Esophagus squamous epithelium (tissue), 4 donors: ENCODE measurements around the gene SGK1.

Source experiments
- POLR2A ChIP-seq, 4 donors: fragments of 450-650 bp; IDR thresholded peaks; one replicate each; pipeline ENCODE4 v1.6.1; 2017; ENCODE audit warnings: antibody characterized with exemption in 4 of 4, mild to moderate bottlenecking in 4 of 4, moderate library complexity in 3 of 4
- TF ChIP-seq, protein P1 (sequence below), 6 experiments: fragments of 450-650 bp in 4 of 6; fragments of 200-600 bp in 2 of 6; sonication (generic) in 2 of 6; IDR thresholded peaks; one replicate each; pipeline ENCODE4 v1.5.1; 2016 to 2019; ENCODE audit warnings: antibody characterized with exemption in 6 of 6, mild to moderate bottlenecking in 4 of 6, moderate library complexity in 4 of 6

DNA sequence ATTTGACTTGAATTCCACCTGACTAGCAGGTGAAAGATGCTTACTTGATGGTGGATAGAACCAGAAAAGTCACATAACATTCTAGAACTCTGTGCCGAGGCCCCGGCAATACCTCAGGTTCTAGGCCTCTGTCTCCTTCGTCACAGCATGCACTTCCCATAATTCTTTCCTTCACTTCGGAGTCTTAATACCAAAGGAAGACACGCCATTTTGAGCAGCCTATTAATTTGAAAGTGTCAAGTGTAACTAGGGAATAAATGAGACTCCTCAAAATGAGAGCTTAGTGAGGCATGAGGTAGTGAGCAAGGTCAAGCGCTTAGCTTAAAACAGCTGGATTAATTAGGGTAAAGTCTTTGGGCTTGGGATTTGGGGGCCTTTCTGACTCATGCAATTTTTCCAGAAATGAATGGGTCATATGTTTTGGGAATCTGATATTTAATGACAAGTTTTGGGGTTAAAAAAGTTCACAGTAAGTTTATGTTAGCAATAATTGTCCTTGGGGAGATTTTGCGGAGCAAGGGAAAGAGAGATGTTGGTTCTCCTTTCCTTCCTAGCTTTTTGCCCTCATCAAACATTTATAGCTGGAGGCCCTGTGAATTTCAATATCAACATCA is 29.1 kb upstream of the SGK1 start:
- TF ChIP-seq, protein P1, sequence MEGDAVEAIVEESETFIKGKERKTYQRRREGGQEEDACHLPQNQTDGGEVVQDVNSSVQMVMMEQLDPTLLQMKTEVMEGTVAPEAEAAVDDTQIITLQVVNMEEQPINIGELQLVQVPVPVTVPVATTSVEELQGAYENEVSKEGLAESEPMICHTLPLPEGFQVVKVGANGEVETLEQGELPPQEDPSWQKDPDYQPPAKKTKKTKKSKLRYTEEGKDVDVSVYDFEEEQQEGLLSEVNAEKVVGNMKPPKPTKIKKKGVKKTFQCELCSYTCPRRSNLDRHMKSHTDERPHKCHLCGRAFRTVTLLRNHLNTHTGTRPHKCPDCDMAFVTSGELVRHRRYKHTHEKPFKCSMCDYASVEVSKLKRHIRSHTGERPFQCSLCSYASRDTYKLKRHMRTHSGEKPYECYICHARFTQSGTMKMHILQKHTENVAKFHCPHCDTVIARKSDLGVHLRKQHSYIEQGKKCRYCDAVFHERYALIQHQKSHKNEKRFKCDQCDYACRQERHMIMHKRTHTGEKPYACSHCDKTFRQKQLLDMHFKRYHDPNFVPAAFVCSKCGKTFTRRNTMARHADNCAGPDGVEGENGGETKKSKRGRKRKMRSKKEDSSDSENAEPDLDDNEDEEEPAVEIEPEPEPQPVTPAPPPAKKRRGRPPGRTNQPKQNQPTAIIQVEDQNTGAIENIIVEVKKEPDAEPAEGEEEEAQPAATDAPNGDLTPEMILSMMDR (IDR thresholded peaks at IDR 0.05), result no peak
- no peak for TF ChIP-seq POLR2A (IDR thresholded peaks at IDR 0.05)
